Vagina (tissue), 2 donors: ENCODE measurements around the gene LEKR1. TPM values are rescaled to one million over a fixed set of nuclear protein-coding genes. Genes with fewer than 3 reads are reported as not detected.

Experiments used
- DNase-seq, 2 donors: peaks; one replicate each; pipeline ENCODE4 v3.0.0-alpha.2; 2017; ENCODE audit errors: extremely low spot score in 2 of 2
- H3K27ac ChIP-seq: fragments of 200-600 bp; sonication (generic); one replicate; pipeline ENCODE4 v1.5.1; 2019
- H3K27me3 ChIP-seq: fragments of 200-600 bp; sonication (generic); one replicate; pipeline ENCODE4 v1.5.1; 2019
- H3K36me3 ChIP-seq, 2 donors: fragments of 200-600 bp; sonication (generic); one replicate each; pipeline ENCODE4 v1.5.1; 2017 to 2019
- H3K4me1 ChIP-seq: fragments of 200-600 bp; sonication (generic); one replicate; pipeline ENCODE4 v1.5.1; 2019
- H3K4me3 ChIP-seq, 2 donors: fragments of 200-600 bp; sonication (generic); 1 replicate in 1 of 2; 2 replicates in 1 of 2; pipeline ENCODE4 v1.5.1; 2016 to 2019
- H3K9me3 ChIP-seq: fragments of 200-600 bp; sonication (generic); one replicate; pipeline ENCODE4 v1.5.1; 2019
- POLR2A ChIP-seq, 2 donors: fragments of 450-650 bp; IDR thresholded peaks; one replicate each; pipeline ENCODE4 v1.6.1; 2017; ENCODE audit warnings: antibody characterized with exemption in 2 of 2, mild to moderate bottlenecking in 2 of 2, moderate library complexity in 2 of 2
- POLR2AphosphoS5 ChIP-seq, 2 donors: sonication (generic); formaldehyde crosslinking; IDR thresholded peaks; one replicate each; pipeline ENCODE4 v1.9.0; 2017; ENCODE audit warnings: antibody characterized with exemption in 2 of 2, mild to moderate bottlenecking in 2 of 2, low read depth in 1 of 2; ENCODE audit not compliant: insufficient read depth in 1 of 2
- intact Hi-C: fragments of 100-400 bp; cut with DNase I; formaldehyde crosslinking; loops from one replicate; pipeline ENCODE4 v1.15.1; 2023
- total RNA-seq: library from RNA; depleted of rRNA; stranded (reverse); fragments of >200 nt; gene quantifications from one replicate; pipeline ENCODE4 v1.2.3, GENCODE V29; 2016
- TF ChIP-seq, protein P1 (sequence below), 3 experiments: fragments of 450-650 bp in 2 of 3; fragments of 200-600 bp in 1 of 3; sonication (generic) in 1 of 3; IDR thresholded peaks; one replicate each; pipeline ENCODE4 v1.5.1; 2017 to 2019; ENCODE audit warnings: antibody characterized with exemption in 3 of 3, mild to moderate bottlenecking in 2 of 3, moderate library complexity in 2 of 3

LEKR1 gene
- total RNA-seq, 1 donor from 2014 or later: not detected

DNA sequence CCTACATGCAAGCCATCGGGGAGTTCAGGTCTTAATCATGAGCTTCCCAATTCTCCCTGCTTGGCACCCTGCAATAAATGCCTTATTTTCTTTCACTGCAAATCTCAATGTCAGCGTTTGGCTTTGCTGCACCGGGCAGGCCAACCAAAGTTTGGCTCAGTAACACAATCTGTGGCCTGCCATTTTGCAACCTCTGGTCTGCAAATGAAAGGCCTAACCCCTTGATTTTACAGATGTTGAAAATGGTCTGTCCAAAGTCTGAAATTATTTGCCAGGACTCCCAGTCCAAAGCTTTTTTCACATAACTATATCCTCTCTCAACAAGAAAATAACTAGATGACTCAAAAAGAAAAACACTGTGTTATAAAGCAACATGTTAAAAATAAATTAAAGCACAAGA, 34.0 kb upstream of the LEKR1 start:
- intact Hi-C loops: no loop called here
- Histone ChIP-seq H3K27ac (no peak overlapping the region), H3K36me3 (no peaks in the 10 kb centered on the region), H3K4me1 (no peaks in the 10 kb centered on the region), H3K27me3 (no peaks in the 10 kb centered on the region), H3K4me3 (no peak overlapping the region), H3K9me3 (no peaks in the 10 kb centered on the region)
- DNase-seq: no peak
- TF ChIP-seq POLR2A (IDR thresholded peaks at IDR 0.05) (no peak), POLR2AphosphoS5 (IDR thresholded peaks at IDR 0.05; ENCODE audit: insufficient read depth in 1 of 2, low read depth in 1 of 2) (no peak)
- TF ChIP-seq, protein P1, sequence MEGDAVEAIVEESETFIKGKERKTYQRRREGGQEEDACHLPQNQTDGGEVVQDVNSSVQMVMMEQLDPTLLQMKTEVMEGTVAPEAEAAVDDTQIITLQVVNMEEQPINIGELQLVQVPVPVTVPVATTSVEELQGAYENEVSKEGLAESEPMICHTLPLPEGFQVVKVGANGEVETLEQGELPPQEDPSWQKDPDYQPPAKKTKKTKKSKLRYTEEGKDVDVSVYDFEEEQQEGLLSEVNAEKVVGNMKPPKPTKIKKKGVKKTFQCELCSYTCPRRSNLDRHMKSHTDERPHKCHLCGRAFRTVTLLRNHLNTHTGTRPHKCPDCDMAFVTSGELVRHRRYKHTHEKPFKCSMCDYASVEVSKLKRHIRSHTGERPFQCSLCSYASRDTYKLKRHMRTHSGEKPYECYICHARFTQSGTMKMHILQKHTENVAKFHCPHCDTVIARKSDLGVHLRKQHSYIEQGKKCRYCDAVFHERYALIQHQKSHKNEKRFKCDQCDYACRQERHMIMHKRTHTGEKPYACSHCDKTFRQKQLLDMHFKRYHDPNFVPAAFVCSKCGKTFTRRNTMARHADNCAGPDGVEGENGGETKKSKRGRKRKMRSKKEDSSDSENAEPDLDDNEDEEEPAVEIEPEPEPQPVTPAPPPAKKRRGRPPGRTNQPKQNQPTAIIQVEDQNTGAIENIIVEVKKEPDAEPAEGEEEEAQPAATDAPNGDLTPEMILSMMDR (IDR thresholded peaks at IDR 0.05): no peak

DNA sequence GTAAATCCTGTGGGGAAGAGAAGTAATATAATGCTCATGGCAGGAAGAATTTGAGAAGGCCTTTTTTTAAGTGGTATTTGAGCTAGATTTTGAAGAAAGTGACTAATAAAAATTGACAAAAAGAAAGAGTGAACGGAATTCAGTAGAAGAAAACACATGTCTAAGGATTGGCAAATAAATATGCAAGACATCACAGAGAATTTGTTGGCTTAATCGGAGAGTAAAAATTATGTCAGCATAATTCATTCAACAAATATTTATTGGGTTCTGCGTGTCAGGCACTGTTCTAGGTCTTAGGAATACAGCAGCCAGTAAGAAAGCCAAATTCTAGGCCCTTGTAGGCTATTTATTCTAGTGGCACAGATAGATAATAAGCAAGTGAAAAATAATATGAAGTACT, 33.6 kb upstream of the LEKR1 start:
- intact Hi-C loops: no loop called here
- no peak for TF ChIP-seq POLR2A (IDR thresholded peaks at IDR 0.05)
- TF ChIP-seq POLR2AphosphoS5 (IDR thresholded peaks at IDR 0.05; ENCODE audit: insufficient read depth in 1 of 2, low read depth in 1 of 2): no peak
- TF ChIP-seq, protein P1 (IDR thresholded peaks at IDR 0.05): no peak
- no peak for DNase-seq
- Histone ChIP-seq H3K4me3 (no peak overlapping the region), H3K4me1 (no peaks in the 10 kb centered on the region), H3K27ac (no peak overlapping the region), H3K27me3 (no peaks in the 10 kb centered on the region), H3K36me3 (no peaks in the 10 kb centered on the region), H3K9me3 (no peaks in the 10 kb centered on the region)

DNA sequence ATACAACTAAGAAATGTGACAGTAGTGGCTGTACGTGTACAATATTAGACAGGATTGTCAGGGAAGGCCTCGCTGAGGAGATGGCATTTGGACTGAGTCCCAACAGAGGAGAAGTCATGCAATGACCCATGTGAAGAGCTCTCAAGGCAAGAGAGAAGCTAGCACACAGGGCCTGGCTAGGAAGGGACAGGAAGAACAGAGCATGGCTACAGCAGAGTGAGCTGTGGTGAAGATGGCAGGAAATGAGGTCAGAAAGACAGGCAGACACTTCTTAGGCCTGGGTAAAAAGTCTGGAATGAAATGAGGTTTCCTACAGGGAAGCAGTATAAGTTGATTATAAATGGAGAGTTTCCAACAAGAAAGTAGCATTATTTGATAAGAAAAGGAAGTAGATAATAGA, 33.2 kb upstream of the LEKR1 start:
- intact Hi-C loops: no loop called here
- TF ChIP-seq POLR2A (IDR thresholded peaks at IDR 0.05) (no peak), POLR2AphosphoS5 (IDR thresholded peaks at IDR 0.05; ENCODE audit: insufficient read depth in 1 of 2, low read depth in 1 of 2) (no peak)
- TF ChIP-seq, protein P1 (IDR thresholded peaks at IDR 0.05): no peak
- Histone ChIP-seq H3K9me3 (no peaks in the 10 kb centered on the region), H3K4me1 (no peaks in the 10 kb centered on the region), H3K27me3 (no peaks in the 10 kb centered on the region), H3K36me3 (no peaks in the 10 kb centered on the region), H3K27ac (no peak overlapping the region), H3K4me3 (no peak overlapping the region)
- no peak for DNase-seq

DNA sequence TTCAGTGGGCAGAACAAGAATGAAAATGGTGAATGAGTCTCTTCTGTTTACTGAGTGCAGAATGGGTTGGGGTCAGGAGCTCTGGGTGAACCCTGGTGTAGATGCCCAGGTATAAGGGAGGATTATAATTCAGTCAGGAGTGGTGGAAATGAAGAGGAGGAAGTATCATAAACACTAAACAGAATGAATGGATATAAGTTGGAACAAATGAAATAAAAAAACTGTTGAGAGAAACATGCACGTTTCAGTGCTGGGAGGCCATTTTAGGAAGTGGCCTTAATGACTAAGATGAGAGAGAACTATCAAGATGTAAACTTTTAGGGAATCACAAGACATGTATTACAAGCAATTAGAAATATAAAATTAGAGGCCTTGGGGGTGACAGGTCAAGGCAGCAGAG, 32.8 kb upstream of the LEKR1 start:
- no peak for TF ChIP-seq POLR2A (IDR thresholded peaks at IDR 0.05)
- TF ChIP-seq POLR2AphosphoS5 (IDR thresholded peaks at IDR 0.05; ENCODE audit: insufficient read depth in 1 of 2, low read depth in 1 of 2): no peak
- TF ChIP-seq, protein P1 (IDR thresholded peaks at IDR 0.05): no peak
- H3K27ac ChIP-seq: no peak overlapping the region
- H3K4me3 ChIP-seq: no peak overlapping the region
- no peaks in the 10 kb centered on the region for H3K27me3 ChIP-seq
- H3K36me3 ChIP-seq: no peaks in the 10 kb centered on the region
- intact Hi-C loops: no loop called here
- DNase-seq: no peak
- no peaks in the 10 kb centered on the region for H3K9me3 ChIP-seq
- no peaks in the 10 kb centered on the region for H3K4me1 ChIP-seq

DNA sequence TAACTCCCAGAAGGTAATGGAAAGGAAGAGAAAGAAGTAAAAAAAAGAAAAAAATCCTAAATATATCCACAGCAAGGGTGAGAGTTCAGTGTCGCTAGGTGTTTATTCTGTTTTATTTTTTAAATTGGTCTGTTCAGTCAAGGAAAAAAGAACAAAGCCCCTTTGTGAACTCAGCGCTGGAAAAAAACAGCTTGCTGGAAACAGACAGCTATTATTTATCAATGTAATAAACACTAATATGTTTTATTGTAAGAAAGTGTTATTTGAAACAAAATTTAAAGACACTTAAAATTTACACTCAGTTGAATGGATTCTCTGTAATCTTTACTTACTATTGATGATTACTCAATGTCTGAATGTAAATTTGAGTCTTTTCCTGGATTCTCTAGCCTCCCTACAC, 32.3 kb upstream of the LEKR1 start:
- no peak for DNase-seq
- intact Hi-C loops: no loop called here
- no peaks in the 10 kb centered on the region for H3K27me3 ChIP-seq

More for the DNA sequence above, 32.3 kb upstream of the LEKR1 start:
- no peak for TF ChIP-seq POLR2AphosphoS5 (IDR thresholded peaks at IDR 0.05; ENCODE audit: insufficient read depth in 1 of 2, low read depth in 1 of 2)
- TF ChIP-seq POLR2A (IDR thresholded peaks at IDR 0.05): no peak
- TF ChIP-seq, protein P1 (IDR thresholded peaks at IDR 0.05): no peak
- Histone ChIP-seq H3K4me1 (no peaks in the 10 kb centered on the region), H3K27ac (no peak overlapping the region), H3K9me3 (no peaks in the 10 kb centered on the region), H3K36me3 (no peaks in the 10 kb centered on the region), H3K4me3 (no peak overlapping the region)
